Esophagus squamous epithelium (tissue), 4 donors: ENCODE data around the gene CASP1.

Experiments used
- CTCF ChIP-seq, 6 experiments: fragments of 450-650 bp in 4 of 6; fragments of 200-600 bp in 2 of 6; sonication (generic) in 2 of 6; IDR thresholded peaks; one replicate each; pipeline ENCODE4 v1.5.1; 2016 to 2019; ENCODE audit warnings: antibody characterized with exemption in 6 of 6, mild to moderate bottlenecking in 4 of 6, moderate library complexity in 4 of 6
- POLR2A ChIP-seq, 4 donors: fragments of 450-650 bp; IDR thresholded peaks; one replicate each; pipeline ENCODE4 v1.6.1; 2017; ENCODE audit warnings: antibody characterized with exemption in 4 of 4, mild to moderate bottlenecking in 4 of 4, moderate library complexity in 3 of 4

- TF ChIP-seq POLR2A (IDR thresholded peaks at IDR 0.05) (no peak), CTCF (IDR thresholded peaks at IDR 0.05) (no peak)
These were observed 14.5 kb upstream of the CASP1 start for GRCh38 chr11:105049481-105049880.
